Psoas muscle (tissue), 8 donors: ENCODE data around the gene TMEM269. TPM values are rescaled to one million over a fixed set of nuclear protein-coding genes. Genes with fewer than 3 reads are reported as not detected.

Experiments
- ATAC-seq, 4 donors: fragments of 200-7000 bp; cut with Tn5 transposase; one replicate each; pipeline ENCODE4 v1.9.1; 2020; ENCODE audit warnings: moderate library complexity in 3 of 4, mild to moderate bottlenecking in 2 of 4
- DNase-seq, 2 donors: peaks; one replicate each; pipeline ENCODE4 v3.0.0-alpha.2; 2020
- H3K27ac ChIP-seq: fragments of 200-600 bp; one replicate; pipeline ENCODE4 v1.8.0; 2022
- H3K27me3 ChIP-seq, 3 donors: fragments of 200-600 bp in 1 of 3; one replicate each; pipeline versions ENCODE4 v1.6.1 to v1.8.0; 2013 to 2022; ENCODE audit warnings: low read length in 2 of 3, mild to moderate bottlenecking in 2 of 3, moderate library complexity in 1 of 3; ENCODE audit not compliant: insufficient read depth in 3 of 3
- H3K36me3 ChIP-seq, 2 donors: fragments of 200-600 bp in 1 of 2; one replicate each; pipeline versions ENCODE4 v1.6.1 to v1.8.0; 2013 to 2022; ENCODE audit warnings: low read depth in 1 of 2, mild to moderate bottlenecking in 1 of 2, moderate library complexity in 1 of 2; ENCODE audit not compliant: insufficient read depth in 1 of 2
- H3K4me1 ChIP-seq: fragments of 200-600 bp; one replicate; pipeline ENCODE4 v1.8.0; 2022
- H3K4me3 ChIP-seq: fragments of 200-600 bp; one replicate; pipeline ENCODE4 v1.8.0; 2022; ENCODE audit warnings: mild to moderate bottlenecking
- H3K9me3 ChIP-seq: fragments of 200-600 bp; one replicate; pipeline ENCODE4 v1.8.0; 2022
- WGBS, 3 donors: extraction: QIAGEN DNeasy Blood & Tissue Kit; methylation state at CpG; one replicate each; pipeline versions ENCODE4 v1.1.6 to v1.1.7; 2013; 5-methylcytosine and 5-hydroxymethylcytosine counted together
- intact Hi-C, 2 donors: fragments of 100-400 bp; cut with DNase I; formaldehyde crosslinking; loops; one replicate each; pipeline versions ENCODE4 v1.11.0 to v1.14.2; 2022
- polyA plus RNA-seq, 3 donors: library from polyadenylated mRNA; stranded (reverse); fragments of 200-250 nt; gene quantifications; one replicate each; pipeline ENCODE4 v1.2.3, GENCODE V29; 2013
- total RNA-seq, 4 donors: library from RNA; stranded (reverse); fragmentation: NEBNext Ultra II Directional in 2 of 4; extraction: Animal tissue kit (Norgen Biotek cat#: 25700) in 2 of 4; gene quantifications; one replicate each; pipeline versions ENCODE4 v1.2.1 to v1.2.4, GENCODE V29; 2021 to 2023
- TF ChIP-seq, protein P1 (sequence below): fragments of 200-600 bp; IDR thresholded peaks from one replicate; pipeline ENCODE4 v1.8.0; 2022; ENCODE audit warnings: antibody characterized with exemption
- donor health status: healthy with polysubstance abuse.
- donor health status: DM: no; HTN: no; CAD: no; lungs with moderate emphysema.
- donor health status: Bipolar disorder and iron deficiency.
- donor health status: healthy.
- donor health status: DM: yes; HTN: yes; CAD: no.
- donor health status: DM: no; HTN: no; CAD: no.
- donor health status: DM: no; HTN: no; CAD: no.
- donor health status: DM: yes; HTN: yes; CAD: no.

TMEM269 gene
- total and polyA plus RNA-seq, 7 donors: 0.05 to 0.89 (median 0.15) TPM

DNA sequence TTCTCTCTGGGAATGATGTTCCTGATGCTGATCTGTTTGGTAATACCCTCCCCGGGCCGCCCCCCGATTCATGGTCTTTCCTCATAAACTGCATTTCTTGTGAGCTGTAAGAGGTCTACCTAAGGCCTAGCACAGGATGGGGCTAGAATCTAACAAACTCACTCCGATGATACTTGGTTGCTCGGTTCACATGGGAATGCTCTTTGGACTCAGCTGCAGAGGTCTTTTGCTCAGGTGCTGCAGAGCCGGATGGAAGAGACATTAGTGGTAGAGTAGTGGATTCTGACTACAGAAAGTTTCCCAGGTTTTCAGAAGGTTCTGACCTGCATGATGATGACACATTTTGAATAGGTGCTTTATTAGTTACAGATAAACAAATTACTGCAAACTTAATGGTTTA is 8.3 kb upstream of the TMEM269 start:
- no peak for DNase-seq
- H3K27me3 ChIP-seq: no peaks in the 10 kb centered on the region
- TF ChIP-seq, protein P1, sequence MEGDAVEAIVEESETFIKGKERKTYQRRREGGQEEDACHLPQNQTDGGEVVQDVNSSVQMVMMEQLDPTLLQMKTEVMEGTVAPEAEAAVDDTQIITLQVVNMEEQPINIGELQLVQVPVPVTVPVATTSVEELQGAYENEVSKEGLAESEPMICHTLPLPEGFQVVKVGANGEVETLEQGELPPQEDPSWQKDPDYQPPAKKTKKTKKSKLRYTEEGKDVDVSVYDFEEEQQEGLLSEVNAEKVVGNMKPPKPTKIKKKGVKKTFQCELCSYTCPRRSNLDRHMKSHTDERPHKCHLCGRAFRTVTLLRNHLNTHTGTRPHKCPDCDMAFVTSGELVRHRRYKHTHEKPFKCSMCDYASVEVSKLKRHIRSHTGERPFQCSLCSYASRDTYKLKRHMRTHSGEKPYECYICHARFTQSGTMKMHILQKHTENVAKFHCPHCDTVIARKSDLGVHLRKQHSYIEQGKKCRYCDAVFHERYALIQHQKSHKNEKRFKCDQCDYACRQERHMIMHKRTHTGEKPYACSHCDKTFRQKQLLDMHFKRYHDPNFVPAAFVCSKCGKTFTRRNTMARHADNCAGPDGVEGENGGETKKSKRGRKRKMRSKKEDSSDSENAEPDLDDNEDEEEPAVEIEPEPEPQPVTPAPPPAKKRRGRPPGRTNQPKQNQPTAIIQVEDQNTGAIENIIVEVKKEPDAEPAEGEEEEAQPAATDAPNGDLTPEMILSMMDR: no peak
- intact Hi-C loops: loop anchor here (5.0 to 10.0 kb wide), 2 partner anchors 138 to 296 kb away; no protein-coding TSS in a partner anchor
- no peak for ATAC-seq
- H3K27ac ChIP-seq: no peak overlapping the region
- H3K4me1 ChIP-seq: peaks cover 3% of the 10 kb centered on the region
- no peak overlapping the region for H3K4me3 ChIP-seq
- H3K36me3 ChIP-seq: peaks cover 10 to 79% of the 10 kb centered on the region in 2 donors
- WGBS, 3 donors: 71 to 89% (median 78%) methylated on average over 6 of the region's 6 CpGs
- H3K9me3 ChIP-seq: no peaks in the 10 kb centered on the region

DNA sequence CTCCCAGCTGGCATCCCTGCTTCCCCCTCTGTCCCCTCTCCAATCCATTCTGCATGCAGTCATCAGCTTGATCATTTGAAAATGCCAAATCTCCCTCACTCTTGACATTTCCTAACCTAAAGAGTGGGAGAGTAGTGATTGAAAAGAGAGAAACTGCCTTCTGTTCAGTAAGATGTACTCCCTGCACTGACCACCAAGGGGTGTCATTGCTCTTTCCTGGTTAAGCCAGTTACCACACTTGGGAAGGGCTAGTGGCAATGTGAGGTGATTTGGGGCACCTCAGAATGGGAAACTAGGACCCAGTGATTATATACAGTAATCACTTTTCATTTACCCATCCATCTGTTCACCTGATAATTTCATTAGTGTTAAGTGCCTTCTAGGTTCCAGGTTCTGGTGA is 6.9 kb upstream of the TMEM269 start:
- Histone ChIP-seq H3K4me1 (no peaks in the 10 kb centered on the region), H3K27me3 (no peaks in the 10 kb centered on the region), H3K36me3 (peaks cover 11 to 92% of the 10 kb centered on the region in 2 donors), H3K4me3 (no peak overlapping the region), H3K9me3 (no peaks in the 10 kb centered on the region), H3K27ac (no peak overlapping the region)
- DNase-seq (no peak), ATAC-seq (peak in 2 of 4 donors; percentile 63 to 71)
- TF ChIP-seq, protein P1: peak; percentile 59
- intact Hi-C loops: loop anchor here (1.0 to 10.0 kb wide), 3 partner anchors 137 to 295 kb away; no protein-coding TSS in a partner anchor

DNA sequence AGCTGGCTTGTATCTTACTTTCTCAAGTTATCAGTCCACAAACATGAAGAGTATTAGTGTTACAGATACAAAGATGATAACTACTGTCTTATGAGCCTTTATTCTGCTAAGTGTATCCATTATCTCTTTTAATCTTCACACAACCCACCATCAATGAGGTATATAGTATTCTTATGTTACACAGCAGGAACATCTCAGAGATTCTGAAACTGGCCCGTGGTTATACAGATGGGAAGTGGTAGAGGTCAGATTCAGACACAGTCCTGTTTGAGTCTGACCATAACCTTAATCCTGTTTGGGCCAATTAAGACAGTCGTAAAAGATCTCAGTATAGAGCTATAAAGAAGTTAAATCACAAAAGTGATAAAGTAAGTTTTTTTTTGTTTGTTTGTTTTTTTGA is 5.1 kb upstream of the TMEM269 start:
- H3K27ac ChIP-seq: no peak overlapping the region
- intact Hi-C loops: loop anchor here (5.0 to 10.0 kb wide), 2 partner anchors 135 to 293 kb away; no protein-coding TSS in a partner anchor
- peaks cover 0 to 2% (median 0%) of the 10 kb centered on the region in 3 donors for H3K27me3 ChIP-seq
- ATAC-seq (no peak), DNase-seq (no peak)
- H3K36me3 ChIP-seq: peaks cover 9 to 80% of the 10 kb centered on the region in 2 donors
- H3K4me3 ChIP-seq: no peak overlapping the region
- no peaks in the 10 kb centered on the region for H3K4me1 ChIP-seq
- no peaks in the 10 kb centered on the region for H3K9me3 ChIP-seq
- TF ChIP-seq, protein P1: no peak
- WGBS, 3 donors: 86 to 93% (median 87%) methylated on average over 2 of the region's 2 CpGs

DNA sequence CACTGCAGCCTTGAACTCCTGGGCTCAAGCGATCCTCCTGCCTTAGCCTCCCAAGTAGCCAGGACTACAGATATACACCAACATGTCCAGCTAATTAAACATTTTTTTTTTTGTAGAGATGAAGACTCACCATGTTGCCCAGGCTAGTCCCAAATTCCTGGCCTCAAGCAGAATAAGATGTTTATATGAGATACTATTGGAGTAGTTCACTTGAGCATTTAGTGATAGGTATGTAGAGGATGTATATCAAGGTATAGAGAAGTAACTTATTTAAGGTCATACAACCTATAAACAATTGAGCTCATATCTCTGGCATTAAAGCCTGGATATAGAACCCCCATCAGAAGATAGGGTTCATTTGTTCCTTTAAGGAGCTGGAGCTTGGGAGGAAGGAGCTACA is 4.6 kb upstream of the TMEM269 start:
- peaks cover 0 to 2% (median 0%) of the 10 kb centered on the region in 3 donors for H3K27me3 ChIP-seq
- peaks cover 8 to 75% of the 10 kb centered on the region in 2 donors for H3K36me3 ChIP-seq
- 92 to 100% (median 98%) methylated on average over 1 of the region's 1 CpG for WGBS, 3 donors
- no peaks in the 10 kb centered on the region for H3K9me3 ChIP-seq
- no peak overlapping the region for H3K4me3 ChIP-seq
- TF ChIP-seq, protein P1: no peak
- DNase-seq (no peak), ATAC-seq (no peak)
- no peaks in the 10 kb centered on the region for H3K4me1 ChIP-seq
- intact Hi-C loops: no loop called here
- no peak overlapping the region for H3K27ac ChIP-seq

DNA sequence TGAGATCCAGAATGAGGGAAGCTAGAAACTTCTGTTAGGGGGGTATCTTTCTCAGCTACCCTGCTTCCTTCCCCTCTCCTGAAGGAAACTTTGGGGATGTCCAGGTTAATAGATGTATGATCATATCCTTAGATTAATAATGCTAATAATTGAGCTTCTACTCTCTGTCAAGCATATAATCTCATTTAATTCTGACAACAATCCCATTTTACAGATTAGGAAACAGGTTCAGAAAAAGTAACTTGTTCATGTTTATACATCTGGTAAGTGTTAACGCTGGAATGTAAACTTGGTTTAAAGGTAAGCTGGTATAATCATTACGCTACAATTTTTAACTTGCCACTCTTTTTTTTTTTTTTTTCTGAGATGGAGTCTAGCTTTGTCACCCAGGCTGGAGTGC is 1.7 kb upstream of the TMEM269 start:
- Histone ChIP-seq H3K36me3 (peaks cover 2 to 47% of the 10 kb centered on the region in 2 donors), H3K4me1 (no peaks in the 10 kb centered on the region), H3K9me3 (no peaks in the 10 kb centered on the region), H3K27me3 (peaks cover 0 to 11% (median 2%) of the 10 kb centered on the region in 3 donors), H3K4me3 (no peak overlapping the region), H3K27ac (no peak overlapping the region)
- WGBS, 3 donors: 96 to 100% (median 98%) methylated on average over 2 of the region's 2 CpGs
- DNase-seq (no peak), ATAC-seq (no peak)
- intact Hi-C loops: no loop called here
- TF ChIP-seq, protein P1: no peak
